Heart right ventricle (tissue), 16 donors: ENCODE measurements around the gene TMPRSS2. TPM values are rescaled to one million over a fixed set of nuclear protein-coding genes. Genes with fewer than 3 reads are reported as not detected.

ENCODE experiments used
- ATAC-seq, 8 donors: fragments of 200-7000 bp; cut with Tn5 transposase; one replicate each; pipeline ENCODE4 v1.9.1; 2020; ENCODE audit warnings: mild to moderate bottlenecking in 8 of 8, moderate library complexity in 8 of 8, moderate number of reproducible peaks in 1 of 8
- DNase-seq, 2 donors: peaks; one replicate each; pipeline ENCODE4 v3.0.0-alpha.2; 2020
- H3K27ac ChIP-seq, 10 donors: fragments of 200-600 bp; sonication (generic) in 2 of 10; one replicate each; pipeline versions ENCODE4 v1.5.0 to v1.8.0; 2020 to 2022; ENCODE audit warnings: mild to moderate bottlenecking in 3 of 10
- H3K27me3 ChIP-seq, 7 donors: fragments of 200-600 bp; one replicate each; pipeline ENCODE4 v1.8.0; 2021 to 2022; ENCODE audit warnings: mild to moderate bottlenecking in 2 of 7
- H3K36me3 ChIP-seq, 9 donors: fragments of 200-600 bp; sonication (generic) in 1 of 9; one replicate each; pipeline versions ENCODE4 v1.5.0 to v1.8.0; 2020 to 2022; ENCODE audit warnings: mild to moderate bottlenecking in 2 of 9
- H3K4me1 ChIP-seq, 9 donors: fragments of 200-600 bp; sonication (generic) in 1 of 9; one replicate each; pipeline versions ENCODE4 v1.5.0 to v1.8.0; 2020 to 2022; ENCODE audit warnings: mild to moderate bottlenecking in 4 of 9
- H3K4me3 ChIP-seq, 10 donors: fragments of 200-600 bp; sonication (generic) in 2 of 10; one replicate each; pipeline versions ENCODE4 v1.5.0 to v1.8.0; 2020 to 2022; ENCODE audit warnings: mild to moderate bottlenecking in 7 of 10, moderate library complexity in 2 of 10
- H3K9me3 ChIP-seq, 11 donors: fragments of 200-600 bp in 10 of 11; sonication (generic) in 2 of 11; one replicate each; pipeline versions ENCODE4 v1.5.0 to v1.8.0; 2013 to 2022; ENCODE audit warnings: mild to moderate bottlenecking in 2 of 11, control low read depth in 1 of 11, moderate library complexity in 1 of 11
- WGBS, 2 donors: extraction: QIAGEN DNeasy Blood & Tissue Kit; methylation state at CpG; one replicate each; pipeline ENCODE4 v1.1.7; 2013; ENCODE audit warnings: inconsistent platforms in 1 of 2; 5-methylcytosine and 5-hydroxymethylcytosine counted together
- intact Hi-C, 10 donors: fragments of 100-400 bp; cut with DNase I; formaldehyde crosslinking; loops; one replicate each; pipeline versions ENCODE4 v1.11.1 to v1.14.2; 2022
- polyA plus RNA-seq, 2 donors: library from polyadenylated mRNA; stranded (reverse); fragments of 200-250 nt; gene quantifications; one replicate each; pipeline ENCODE4 v1.2.3, GENCODE V29; 2013
- total RNA-seq, 10 donors: library from RNA; stranded (reverse); fragmentation: NEBNext Ultra II Directional in 3 of 10; extraction: Animal tissue kit (Norgen Biotek cat#: 25700) in 3 of 10; gene quantifications; one replicate each; pipeline versions ENCODE4 v1.2.1 to v1.2.4, GENCODE V29; 2021 to 2023
- TF ChIP-seq, protein P1 (sequence below), 9 donors: fragments of 200-600 bp; sonication (generic) in 2 of 9; IDR thresholded peaks; one replicate each; pipeline versions ENCODE4 v1.5.0 to v1.8.0; 2021 to 2022; ENCODE audit warnings: antibody characterized with exemption in 9 of 9, mild to moderate bottlenecking in 5 of 9, moderate library complexity in 1 of 9
- donor health status: Arrhythmogenic right ventricular cardiomyopathy.
- donor health status: ischemic (EF 13 %, LVEDD 7.1; RV severe dilation, severe dysfunction).
- donor health status: healthy with polysubstance abuse.
- donor health status: DM: no; HTN: yes; CAD: no.
- donor health status: DM: no; HTN: no; CAD: no.
- donor health status: ischemic (EF 25% LVEDD 6.9; RV normal size, moderate dysfunction).
- donor health status: ischemic (EF 25% LVEDD 5.7; RV mildly dilated, moderate dysfunction).
- donor health status: healthy.
- donor health status: DM: yes; HTN: yes; CAD: no.
- donor health status: Ischemic cardiomyopathy.
- donor health status: ischemic (EF 35%, LVEDD 5.7; RV mildly dilated, moderate dysfunction).
- donor health status: nonischemic (EF 11% LVEDD 7.7; RV severe dilation, severe dysfunction).
- donor health status: DM: yes; HTN: yes; CAD: no.
- donor health status: PGD.
- donor health status: ischemic (EF 29% LVEDD 5.4; RV normal size, mild dysfunction).
- donor health status: nonischemic (EF 23%, LVEDD 6.1; RV moderate dilation, normal function).

Gene TMPRSS2
- total and polyA plus RNA-seq, 12 donors: 0.03 TPM; not detected in 11

GRCh38 chr21:41506005-41506594, 1.9 kb downstream of the TMPRSS2 start:
- no peak overlapping the region for H3K4me3 ChIP-seq
- intact Hi-C loops: no loop called here
- H3K36me3 ChIP-seq: no peaks in the 10 kb centered on the region
- H3K9me3 ChIP-seq: no peaks in the 10 kb centered on the region
- H3K27me3 ChIP-seq: peaks cover 12 to 85% (median 70%) of the 10 kb centered on the region in 7 donors
- 55 to 61% methylated on average over 7 of the region's 7 CpGs for WGBS, 2 donors
- TF ChIP-seq, protein P1, sequence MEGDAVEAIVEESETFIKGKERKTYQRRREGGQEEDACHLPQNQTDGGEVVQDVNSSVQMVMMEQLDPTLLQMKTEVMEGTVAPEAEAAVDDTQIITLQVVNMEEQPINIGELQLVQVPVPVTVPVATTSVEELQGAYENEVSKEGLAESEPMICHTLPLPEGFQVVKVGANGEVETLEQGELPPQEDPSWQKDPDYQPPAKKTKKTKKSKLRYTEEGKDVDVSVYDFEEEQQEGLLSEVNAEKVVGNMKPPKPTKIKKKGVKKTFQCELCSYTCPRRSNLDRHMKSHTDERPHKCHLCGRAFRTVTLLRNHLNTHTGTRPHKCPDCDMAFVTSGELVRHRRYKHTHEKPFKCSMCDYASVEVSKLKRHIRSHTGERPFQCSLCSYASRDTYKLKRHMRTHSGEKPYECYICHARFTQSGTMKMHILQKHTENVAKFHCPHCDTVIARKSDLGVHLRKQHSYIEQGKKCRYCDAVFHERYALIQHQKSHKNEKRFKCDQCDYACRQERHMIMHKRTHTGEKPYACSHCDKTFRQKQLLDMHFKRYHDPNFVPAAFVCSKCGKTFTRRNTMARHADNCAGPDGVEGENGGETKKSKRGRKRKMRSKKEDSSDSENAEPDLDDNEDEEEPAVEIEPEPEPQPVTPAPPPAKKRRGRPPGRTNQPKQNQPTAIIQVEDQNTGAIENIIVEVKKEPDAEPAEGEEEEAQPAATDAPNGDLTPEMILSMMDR (IDR thresholded peaks at IDR 0.05): no peak
- ATAC-seq (no peak), DNase-seq (no peak)
- no peak overlapping the region for H3K27ac ChIP-seq
- peaks cover 0 to 20% (median 15%) of the 10 kb centered on the region in 9 donors for H3K4me1 ChIP-seq

- TF ChIP-seq, protein P1 (IDR thresholded peaks at IDR 0.05): no peak
- ATAC-seq: no peak
- no peak overlapping the region for H3K27ac ChIP-seq
- no peaks in the 10 kb centered on the region for H3K36me3 ChIP-seq
- H3K27me3 ChIP-seq: peaks cover 12 to 85% (median 71%) of the 10 kb centered on the region in 7 donors
- intact Hi-C loops: no loop called here
- no peak overlapping the region for H3K4me3 ChIP-seq
- no peaks in the 10 kb centered on the region for H3K9me3 ChIP-seq
- peaks cover 0 to 20% (median 15%) of the 10 kb centered on the region in 9 donors for H3K4me1 ChIP-seq
- DNase-seq: no peak
- 71 to 77% methylated on average over 5 of the region's 5 CpGs for WGBS, 2 donors
These were observed 3.9 kb downstream of the TMPRSS2 start for GRCh38 chr21:41504030-41504429.

- Histone ChIP-seq H3K27ac (no peak overlapping the region), H3K36me3 (no peaks in the 10 kb centered on the region), H3K9me3 (no peaks in the 10 kb centered on the region), H3K4me1 (peaks cover 0 to 17% (median 12%) of the 10 kb centered on the region in 9 donors), H3K27me3 (peaks cover 12 to 85% (median 68%) of the 10 kb centered on the region in 7 donors), H3K4me3 (no peak overlapping the region)
- ATAC-seq: no peak
- 73 to 75% methylated on average over 4 of the region's 4 CpGs for WGBS, 2 donors
- intact Hi-C loops: no loop called here
- no peak for DNase-seq
- TF ChIP-seq, protein P1 (IDR thresholded peaks at IDR 0.05): no peak
These were observed 4.6 kb downstream of the TMPRSS2 start for GRCh38 chr21:41503331-41503730.

- Histone ChIP-seq H3K9me3 (no peaks in the 10 kb centered on the region), H3K36me3 (no peaks in the 10 kb centered on the region), H3K4me3 (no peak overlapping the region), H3K27ac (no peak overlapping the region), H3K4me1 (peaks cover 0 to 3% (median under 1%) of the 10 kb centered on the region in 9 donors), H3K27me3 (peaks cover under 1 to 79% (median 54%) of the 10 kb centered on the region in 7 donors)
- WGBS, 2 donors: 84% methylated on average over 7 of the region's 7 CpGs
- TF ChIP-seq, protein P1 (IDR thresholded peaks at IDR 0.05): no peak
- intact Hi-C loops: no loop called here
- no peak for DNase-seq
- ATAC-seq: no peak
These were observed 6.0 kb downstream of the TMPRSS2 start for GRCh38 chr21:41501919-41502318.
